NCI-H748 (cell line): ENCODE measurements around the gene ATP6V0E1.
A peak's percentile ranks its signal among the peaks of the same experiment; 100 is the strongest.

Experiments used
- DNase-seq: peaks from one replicate; lab custom pipeline; 2025; ENCODE audit not compliant: unreplicated experiment; lab: John Stamatoyannopoulos, UW

ATP6V0E1 gene

GRCh38 chr5:172983542-172984243 is at the start of gene ATP6V0E1:
Gene ATP6V0E1 (plus strand): TSS chr5:172983771. CDS start chr5:172983861, 90 bp downstream.
- peak; percentile 92 for DNase-seq

- no peak for DNase-seq
Measured at GRCh38 chr5:172935096-172935495, 48.5 kb upstream of the ATP6V0E1 start.

GRCh38 chr5:172936401-172936800 is 47.2 kb upstream of the ATP6V0E1 start:
- DNase-seq: no peak

- DNase-seq: peak; percentile 74
Measured at GRCh38 chr5:172939071-172939470, 44.5 kb upstream of the ATP6V0E1 start.

- peak; percentile 87 for DNase-seq
Measured at GRCh38 chr5:172939611-172940267, 43.8 kb upstream of the ATP6V0E1 start.

GRCh38 chr5:172940268-172941066 is 43.1 kb upstream of the ATP6V0E1 start:
- no peak for DNase-seq

GRCh38 chr5:172941067-172941516 is 42.5 kb upstream of the ATP6V0E1 start:
- peak; percentile 29 for DNase-seq

GRCh38 chr5:172942556-172942955 is 41.0 kb upstream of the ATP6V0E1 start:
- no peak for DNase-seq

GRCh38 chr5:172943283-172943841 is 40.2 kb upstream of the ATP6V0E1 start:
- DNase-seq: no peak

GRCh38 chr5:172943906-172944305 is 39.7 kb upstream of the ATP6V0E1 start:
- DNase-seq: no peak

- no peak for DNase-seq
Measured at GRCh38 chr5:172944741-172945140, 38.8 kb upstream of the ATP6V0E1 start.

GRCh38 chr5:172945151-172945550 is 38.4 kb upstream of the ATP6V0E1 start:
- no peak for DNase-seq

GRCh38 chr5:172946146-172946545 is 37.4 kb upstream of the ATP6V0E1 start:
- no peak for DNase-seq

GRCh38 chr5:172949426-172949825 is 34.1 kb upstream of the ATP6V0E1 start:
- DNase-seq: no peak

- DNase-seq: no peak
Measured at GRCh38 chr5:172950176-172950965, 33.2 kb upstream of the ATP6V0E1 start.

- no peak for DNase-seq
Measured at GRCh38 chr5:172951371-172952033, 32.1 kb upstream of the ATP6V0E1 start.

GRCh38 chr5:172952034-172952511 is 31.5 kb upstream of the ATP6V0E1 start:
- no peak for DNase-seq

GRCh38 chr5:172953776-172954675 is 29.5 kb upstream of the ATP6V0E1 start:
- DNase-seq: no peak

GRCh38 chr5:172954751-172955159 is 28.8 kb upstream of the ATP6V0E1 start:
- DNase-seq: no peak
